Hepatocyte (in vitro differentiated cells): ENCODE results near the gene PPM1H. TPM values are rescaled to one million over a fixed set of nuclear protein-coding genes. Genes with fewer than 3 reads are reported as not detected.

Experiments
- DNase-seq: peaks from one replicate; pipeline ENCODE4 v3.0.0-alpha.2; 2016; ENCODE audit warnings: low spot score
- H2AFZ ChIP-seq: fragments of 200-600 bp; sonication (generic); 2 replicates; pipeline ENCODE4 v1.6.0; 2016; ENCODE audit warnings: antibody characterized with exemption, mild to moderate bottlenecking
- H3K27ac ChIP-seq: fragments of 200-600 bp; sonication (generic); 2 replicates; pipeline ENCODE4 v1.5.1; 2016; ENCODE audit warnings: mild to moderate bottlenecking
- H3K27me3 ChIP-seq: fragments of 200-600 bp; sonication (generic); 2 replicates; pipeline ENCODE4 v1.6.1; 2016
- H3K36me3 ChIP-seq: fragments of 200-600 bp; sonication (generic); replicated peaks from 2 replicates; pipeline ENCODE4 v1.5.1; 2016; ENCODE audit warnings: low read depth; ENCODE audit not compliant: insufficient read depth
- H3K4me1 ChIP-seq: fragments of 200-600 bp; sonication (generic); 2 replicates; pipeline ENCODE4 v1.5.1; 2016; ENCODE audit warnings: mild to moderate bottlenecking, moderate library complexity; ENCODE audit not compliant: insufficient read depth
- H3K4me2 ChIP-seq: fragments of 200-600 bp; sonication (generic); 2 replicates; pipeline ENCODE4 v1.6.0; 2016
- H3K4me3 ChIP-seq: fragments of 200-600 bp; sonication (generic); 2 replicates; pipeline ENCODE4 v1.5.1; 2016; ENCODE audit warnings: mild to moderate bottlenecking
- H3K79me2 ChIP-seq: fragments of 200-600 bp; sonication (generic); 2 replicates; pipeline ENCODE4 v1.6.0; 2017; ENCODE audit warnings: mild to moderate bottlenecking
- H3K9me2 ChIP-seq: fragments of 200-600 bp; sonication (generic); replicated peaks from 2 replicates; pipeline ENCODE4 v1.6.0; 2017; ENCODE audit warnings: mild to moderate bottlenecking; ENCODE audit not compliant: insufficient read depth
- H3K9me3 ChIP-seq: fragments of 200-600 bp; sonication (generic); 2 replicates; pipeline ENCODE4 v1.5.1; 2016; ENCODE audit warnings: low read depth, mild to moderate bottlenecking
- H4K20me1 ChIP-seq: fragments of 200-600 bp; sonication (generic); 2 replicates; pipeline ENCODE4 v1.6.0; 2016; ENCODE audit warnings: mild to moderate bottlenecking; ENCODE audit not compliant: insufficient read depth, poor library complexity, severe bottlenecking
- EZH2 ChIP-seq: fragments of 200-600 bp; sonication (generic); IDR thresholded peaks from 2 replicates; pipeline ENCODE4 v1.6.1; 2016; ENCODE audit warnings: antibody characterized with exemption, mild to moderate bottlenecking, borderline replicate concordance
- EZH2phosphoT487 ChIP-seq: fragments of 200-600 bp; sonication (generic); IDR thresholded peaks from one replicate; pipeline ENCODE4 v1.6.1; 2018; ENCODE audit warnings: antibody characterized with exemption, mild to moderate bottlenecking, low read depth, moderate library complexity; ENCODE audit not compliant: unreplicated experiment, severe bottlenecking
- WGBS: methylation state at CpG from one replicate; pipeline ENCODE4 v1.1.6; 2016; ENCODE audit warnings: low lambda C conversion rate; ENCODE audit errors: missing lambda C conversion rate; 5-methylcytosine and 5-hydroxymethylcytosine counted together
- polyA plus RNA-seq: library from polyadenylated mRNA; unstranded; fragments of >200 nt; fragmentation: Nextera tagmentation; extraction: Ambion mirVana; gene quantifications from 2 replicates; pipeline ENCODE4 v1.2.1, GENCODE V29; 2016
- total RNA-seq: library from RNA; depleted of rRNA; stranded (reverse); fragments of >200 nt; gene quantifications from 2 replicates; pipeline ENCODE4 v1.2.3, GENCODE V29; 2014
- TF ChIP-seq, protein P1 (sequence below): fragments of 200-600 bp; sonication (generic); IDR thresholded peaks from 2 replicates; pipeline ENCODE4 v1.5.1; 2016; ENCODE audit warnings: antibody characterized with exemption, mild to moderate bottlenecking; ENCODE audit not compliant: poor library complexity

Gene PPM1H
- total and polyA plus RNA-seq, 2 experiments from 2014 or later, result 9.2 to 21.8 TPM

DNA sequence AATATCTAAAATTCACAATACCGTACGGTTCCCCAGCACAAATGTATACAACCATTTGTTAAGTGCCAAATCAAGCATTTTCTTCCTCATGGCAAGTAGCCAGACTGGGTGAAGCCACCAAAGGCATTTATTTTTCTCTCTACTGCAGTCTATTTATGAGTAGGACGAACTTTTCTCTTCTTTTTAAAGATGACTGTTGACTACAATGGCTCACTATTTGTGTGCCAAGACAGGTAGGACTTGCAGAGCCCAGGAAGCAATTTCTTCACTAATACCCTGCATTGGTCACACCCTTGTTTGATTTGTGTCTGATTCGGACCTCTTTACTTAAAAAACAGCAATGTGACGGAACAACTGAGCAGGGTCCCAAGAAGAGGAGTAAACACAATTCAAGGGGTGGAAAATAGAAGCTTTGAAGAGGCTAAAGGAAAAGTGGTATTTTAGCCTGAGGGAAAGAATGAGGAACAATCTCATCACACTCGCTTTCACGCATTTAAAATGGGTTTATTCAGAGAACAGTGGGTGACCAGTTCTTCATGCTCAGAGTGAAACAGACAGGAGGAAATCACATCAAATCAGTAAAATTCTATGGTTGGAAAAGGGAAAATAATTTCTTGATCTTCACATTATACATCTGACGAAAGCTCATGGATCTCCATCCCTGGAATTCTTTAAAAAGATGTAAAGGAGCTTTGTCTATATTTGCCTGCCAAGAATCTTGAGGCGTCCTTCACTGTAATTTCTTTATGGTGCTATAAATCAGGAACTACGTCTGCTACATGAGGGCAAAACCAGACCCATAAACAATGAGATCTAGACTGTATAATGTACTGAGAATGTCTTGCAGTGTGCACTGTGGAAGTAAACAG is 183.8 kb downstream of the PPM1H start:
- peaks cover 9% of the 10 kb centered on the region for H3K4me1 ChIP-seq
- H3K27me3 ChIP-seq, result no peaks in the 10 kb centered on the region
- no peaks in the 10 kb centered on the region for H3K36me3 ChIP-seq
- no peak for DNase-seq
- no peaks in the 10 kb centered on the region for H3K9me3 ChIP-seq
- H3K27ac ChIP-seq, result no peak overlapping the region
- H3K79me2 ChIP-seq, result no peaks in the 10 kb centered on the region
- H3K9me2 ChIP-seq, result no peaks in the 10 kb centered on the region
- H3K4me2 ChIP-seq, result no peak overlapping the region
- H3K4me3 ChIP-seq, result no peak overlapping the region
- 68% methylated on average over 10 of the region's 10 CpGs for WGBS
- H2AFZ ChIP-seq, result no peak overlapping the region
- H4K20me1 ChIP-seq, result no peaks in the 10 kb centered on the region
- TF ChIP-seq EZH2 (no peak), EZH2phosphoT487 (no peak)
- TF ChIP-seq, protein P1, sequence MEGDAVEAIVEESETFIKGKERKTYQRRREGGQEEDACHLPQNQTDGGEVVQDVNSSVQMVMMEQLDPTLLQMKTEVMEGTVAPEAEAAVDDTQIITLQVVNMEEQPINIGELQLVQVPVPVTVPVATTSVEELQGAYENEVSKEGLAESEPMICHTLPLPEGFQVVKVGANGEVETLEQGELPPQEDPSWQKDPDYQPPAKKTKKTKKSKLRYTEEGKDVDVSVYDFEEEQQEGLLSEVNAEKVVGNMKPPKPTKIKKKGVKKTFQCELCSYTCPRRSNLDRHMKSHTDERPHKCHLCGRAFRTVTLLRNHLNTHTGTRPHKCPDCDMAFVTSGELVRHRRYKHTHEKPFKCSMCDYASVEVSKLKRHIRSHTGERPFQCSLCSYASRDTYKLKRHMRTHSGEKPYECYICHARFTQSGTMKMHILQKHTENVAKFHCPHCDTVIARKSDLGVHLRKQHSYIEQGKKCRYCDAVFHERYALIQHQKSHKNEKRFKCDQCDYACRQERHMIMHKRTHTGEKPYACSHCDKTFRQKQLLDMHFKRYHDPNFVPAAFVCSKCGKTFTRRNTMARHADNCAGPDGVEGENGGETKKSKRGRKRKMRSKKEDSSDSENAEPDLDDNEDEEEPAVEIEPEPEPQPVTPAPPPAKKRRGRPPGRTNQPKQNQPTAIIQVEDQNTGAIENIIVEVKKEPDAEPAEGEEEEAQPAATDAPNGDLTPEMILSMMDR, result no peak

- no peak for DNase-seq
- WGBS, result 81% methylated on average over 1 of the region's 1 CpG
- H3K79me2 ChIP-seq, result no peaks in the 10 kb centered on the region
- no peak overlapping the region for H3K4me3 ChIP-seq
- no peaks in the 10 kb centered on the region for H3K9me2 ChIP-seq
- H3K4me1 ChIP-seq, result peaks cover 9% of the 10 kb centered on the region
- TF ChIP-seq EZH2, result no peak
- TF ChIP-seq, protein P1, result no peak
- TF ChIP-seq EZH2phosphoT487, result no peak
- H3K27ac ChIP-seq, result no peak overlapping the region
- H3K36me3 ChIP-seq, result no peaks in the 10 kb centered on the region
- no peaks in the 10 kb centered on the region for H4K20me1 ChIP-seq
- no peaks in the 10 kb centered on the region for H3K27me3 ChIP-seq
- no peak overlapping the region for H2AFZ ChIP-seq
- no peaks in the 10 kb centered on the region for H3K9me3 ChIP-seq
- no peak overlapping the region for H3K4me2 ChIP-seq
Measured at GRCh38 chr12:62749586-62749985, 185.4 kb downstream of the PPM1H start.

GRCh38 chr12:62748941-62749468 is 185.9 kb downstream of the PPM1H start:
- no peaks in the 10 kb centered on the region for H4K20me1 ChIP-seq
- H3K36me3 ChIP-seq, result no peaks in the 10 kb centered on the region
- 98% methylated on average over 4 of the region's 4 CpGs for WGBS
- no peaks in the 10 kb centered on the region for H3K27me3 ChIP-seq
- H3K79me2 ChIP-seq, result no peaks in the 10 kb centered on the region
- TF ChIP-seq, protein P1, result no peak
- TF ChIP-seq EZH2phosphoT487, result no peak
- TF ChIP-seq EZH2, result no peak
- no peaks in the 10 kb centered on the region for H3K9me2 ChIP-seq
- no peak overlapping the region for H2AFZ ChIP-seq
- no peaks in the 10 kb centered on the region for H3K9me3 ChIP-seq
- H3K4me2 ChIP-seq, result no peak overlapping the region
- no peak for DNase-seq
- H3K4me3 ChIP-seq, result no peak overlapping the region
- H3K27ac ChIP-seq, result no peak overlapping the region
- H3K4me1 ChIP-seq, result peaks cover 9% of the 10 kb centered on the region
